ENCODE data around the gene TPSG1.

TPSG1 gene

DNA sequence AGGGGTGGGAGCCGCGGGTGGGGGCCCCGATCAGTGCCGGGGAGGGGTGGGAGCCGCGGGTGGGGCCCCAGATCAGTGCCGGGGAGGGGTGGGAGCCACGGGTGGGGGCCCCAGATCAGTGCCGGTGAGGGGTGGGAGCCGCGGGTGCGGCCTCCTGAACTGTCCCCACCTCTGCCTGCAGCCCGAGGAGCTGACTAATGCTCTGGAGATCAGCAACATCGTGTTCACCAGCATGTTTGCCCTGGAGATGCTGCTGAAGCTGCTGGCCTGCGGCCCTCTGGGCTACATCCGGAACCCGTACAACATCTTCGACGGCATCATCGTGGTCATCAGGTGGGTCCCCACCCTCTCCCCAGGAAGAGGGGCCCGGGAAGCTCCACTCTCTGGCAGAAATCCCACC is 20.1 kb downstream of the TPSG1 start:
- Histone ChIP-seq H3K79me2 (ENCODE audit: insufficient read depth, low read length) (no peaks in the 10 kb centered on the region), H2AFZ (ENCODE audit: low read depth, low read length) (no peak overlapping the region), H3K27ac (ENCODE audit: low read length) (no peak overlapping the region), H3K4me1 (ENCODE audit: insufficient read depth, low read length) (no peaks in the 10 kb centered on the region), H3K9ac (ENCODE audit: low read depth, low read length) (no peak overlapping the region), H3K36me3 (ENCODE audit: insufficient read depth, low read length) (no peaks in the 10 kb centered on the region), H3K9me3 (ENCODE audit: insufficient read depth, low read length, severe bottlenecking) (no peaks in the 10 kb centered on the region), H4K20me1 (ENCODE audit: insufficient read depth, low read length) (peaks cover 4% of the 10 kb centered on the region; the same call in 1 of the 2 replicates), H3K27me3 (ENCODE audit: insufficient read depth, low read length, poor library complexity) (no peaks in the 10 kb centered on the region), H3K4me2 (ENCODE audit: insufficient read depth, low read length) (no peak overlapping the region), H3K4me3 (ENCODE audit: low read depth in 1 of 2, low read length in 2 of 2) (no peak overlapping the region)
- no peak for DNase-seq
- ATAC-seq (ENCODE audit: insufficient read depth, low read depth) = no peak
- TF ChIP-seq EZH2 (IDR thresholded peaks at IDR 0.05; ENCODE audit: borderline replicate concordance, low read depth, low read length, severe bottlenecking) = no peak

- Histone ChIP-seq H3K36me3 (ENCODE audit: insufficient read depth, low read length) (no peaks in the 10 kb centered on the region), H4K20me1 (ENCODE audit: insufficient read depth, low read length) (peaks cover 13% of the 10 kb centered on the region; the same call in 1 of the 2 replicates), H3K27me3 (ENCODE audit: insufficient read depth, low read length, poor library complexity) (no peaks in the 10 kb centered on the region), H3K4me2 (ENCODE audit: insufficient read depth, low read length) (no peak overlapping the region), H3K27ac (ENCODE audit: low read length) (no peak overlapping the region), H3K4me3 (ENCODE audit: low read depth in 1 of 2, low read length in 2 of 2) (no peak overlapping the region), H3K9ac (ENCODE audit: low read depth, low read length) (no peak overlapping the region), H3K79me2 (ENCODE audit: insufficient read depth, low read length) (no peaks in the 10 kb centered on the region), H3K9me3 (ENCODE audit: insufficient read depth, low read length, severe bottlenecking) (no peaks in the 10 kb centered on the region), H2AFZ (ENCODE audit: low read depth, low read length) (no peak overlapping the region), H3K4me1 (ENCODE audit: insufficient read depth, low read length) (no peaks in the 10 kb centered on the region)
- no peak for DNase-seq
- TF ChIP-seq, protein P1, sequence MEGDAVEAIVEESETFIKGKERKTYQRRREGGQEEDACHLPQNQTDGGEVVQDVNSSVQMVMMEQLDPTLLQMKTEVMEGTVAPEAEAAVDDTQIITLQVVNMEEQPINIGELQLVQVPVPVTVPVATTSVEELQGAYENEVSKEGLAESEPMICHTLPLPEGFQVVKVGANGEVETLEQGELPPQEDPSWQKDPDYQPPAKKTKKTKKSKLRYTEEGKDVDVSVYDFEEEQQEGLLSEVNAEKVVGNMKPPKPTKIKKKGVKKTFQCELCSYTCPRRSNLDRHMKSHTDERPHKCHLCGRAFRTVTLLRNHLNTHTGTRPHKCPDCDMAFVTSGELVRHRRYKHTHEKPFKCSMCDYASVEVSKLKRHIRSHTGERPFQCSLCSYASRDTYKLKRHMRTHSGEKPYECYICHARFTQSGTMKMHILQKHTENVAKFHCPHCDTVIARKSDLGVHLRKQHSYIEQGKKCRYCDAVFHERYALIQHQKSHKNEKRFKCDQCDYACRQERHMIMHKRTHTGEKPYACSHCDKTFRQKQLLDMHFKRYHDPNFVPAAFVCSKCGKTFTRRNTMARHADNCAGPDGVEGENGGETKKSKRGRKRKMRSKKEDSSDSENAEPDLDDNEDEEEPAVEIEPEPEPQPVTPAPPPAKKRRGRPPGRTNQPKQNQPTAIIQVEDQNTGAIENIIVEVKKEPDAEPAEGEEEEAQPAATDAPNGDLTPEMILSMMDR (IDR thresholded peaks at IDR 0.05; ENCODE audit: borderline replicate concordance, extremely low read depth, low read length, poor library complexity, severe bottlenecking) = no peak
- TF ChIP-seq EZH2 (IDR thresholded peaks at IDR 0.05; ENCODE audit: borderline replicate concordance, low read depth, low read length, severe bottlenecking) = no peak
- no peak for ATAC-seq (ENCODE audit: insufficient read depth, low read depth)
These were observed 22.8 kb downstream of the TPSG1 start for GRCh38 chr16:1202274-1202673.

DNA sequence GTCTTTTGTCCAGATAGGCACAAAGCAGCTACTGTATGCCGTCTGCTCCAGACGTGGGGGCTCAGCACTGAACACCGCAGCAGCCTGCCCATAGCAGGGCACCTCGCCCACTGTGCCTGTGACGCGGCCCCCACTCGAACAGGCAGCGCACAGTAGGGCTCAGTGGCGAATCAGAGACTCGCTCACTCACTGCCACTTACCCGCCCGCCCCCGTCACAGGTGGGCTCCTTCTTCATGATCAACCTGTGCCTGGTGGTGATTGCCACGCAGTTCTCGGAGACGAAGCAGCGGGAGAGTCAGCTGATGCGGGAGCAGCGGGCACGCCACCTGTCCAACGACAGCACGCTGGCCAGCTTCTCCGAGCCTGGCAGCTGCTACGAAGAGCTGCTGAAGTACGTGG is 23.6 kb downstream of the TPSG1 start:
- DNase-seq (no peak), ATAC-seq (ENCODE audit: insufficient read depth, low read depth) (no peak)
- Histone ChIP-seq H3K4me2 (ENCODE audit: insufficient read depth, low read length) (no peak overlapping the region), H3K27me3 (ENCODE audit: insufficient read depth, low read length, poor library complexity) (no peaks in the 10 kb centered on the region), H3K36me3 (ENCODE audit: insufficient read depth, low read length) (no peaks in the 10 kb centered on the region), H3K9ac (ENCODE audit: low read depth, low read length) (no peak overlapping the region), H3K4me3 (ENCODE audit: low read depth in 1 of 2, low read length in 2 of 2) (no peak overlapping the region), H2AFZ (ENCODE audit: low read depth, low read length) (no peak overlapping the region), H3K27ac (ENCODE audit: low read length) (no peak overlapping the region), H4K20me1 (ENCODE audit: insufficient read depth, low read length) (peaks cover 13% of the 10 kb centered on the region; the same call in 1 of the 2 replicates), H3K9me3 (ENCODE audit: insufficient read depth, low read length, severe bottlenecking) (no peaks in the 10 kb centered on the region), H3K4me1 (ENCODE audit: insufficient read depth, low read length) (no peaks in the 10 kb centered on the region), H3K79me2 (ENCODE audit: insufficient read depth, low read length) (no peaks in the 10 kb centered on the region)
- TF ChIP-seq, protein P1 (IDR thresholded peaks at IDR 0.05; ENCODE audit: borderline replicate concordance, extremely low read depth, low read length, poor library complexity, severe bottlenecking) = no peak

GRCh38 chr16:1200014-1200627 is 24.9 kb downstream of the TPSG1 start:
- no peaks in the 10 kb centered on the region for H3K4me1 ChIP-seq (ENCODE audit: insufficient read depth, low read length)
- no peak overlapping the region for H3K27ac ChIP-seq (ENCODE audit: low read length)
- H4K20me1 ChIP-seq (ENCODE audit: insufficient read depth, low read length) = peaks cover 13% of the 10 kb centered on the region; the same call in 1 of the 2 replicates
- H3K27me3 ChIP-seq (ENCODE audit: insufficient read depth, low read length, poor library complexity) = no peaks in the 10 kb centered on the region
- no peak overlapping the region for H3K4me3 ChIP-seq (ENCODE audit: low read depth in 1 of 2, low read length in 2 of 2)
- H3K36me3 ChIP-seq (ENCODE audit: insufficient read depth, low read length) = no peaks in the 10 kb centered on the region
- H3K9ac ChIP-seq (ENCODE audit: low read depth, low read length) = no peak overlapping the region
- no peaks in the 10 kb centered on the region for H3K9me3 ChIP-seq (ENCODE audit: insufficient read depth, low read length, severe bottlenecking)
- no peak overlapping the region for H2AFZ ChIP-seq (ENCODE audit: low read depth, low read length)
- DNase-seq (no peak), ATAC-seq (ENCODE audit: insufficient read depth, low read depth) (no peak)
- no peak overlapping the region for H3K4me2 ChIP-seq (ENCODE audit: insufficient read depth, low read length)
- no peak for TF ChIP-seq EZH2 (IDR thresholded peaks at IDR 0.05; ENCODE audit: borderline replicate concordance, low read depth, low read length, severe bottlenecking)
- TF ChIP-seq, protein P1 (IDR thresholded peaks at IDR 0.05; ENCODE audit: borderline replicate concordance, extremely low read depth, low read length, poor library complexity, severe bottlenecking) = no peak
- H3K79me2 ChIP-seq (ENCODE audit: insufficient read depth, low read length) = no peaks in the 10 kb centered on the region
